Stimulated activated CD4-positive, alpha-beta T cell treated with anti-CD3 and anti-CD28 coated beads, Interleukin-4, amount 100 ng/mL, for 48 hours (primary cell): Measurements from ENCODE around the gene PORCN.

ENCODE experiments used
- DNase-seq, 2 donors: peaks; one replicate each; pipeline ENCODE4 v3.0.0-alpha.2; 2020; ENCODE audit warnings: low read depth in 2 of 2

PORCN gene

DNA sequence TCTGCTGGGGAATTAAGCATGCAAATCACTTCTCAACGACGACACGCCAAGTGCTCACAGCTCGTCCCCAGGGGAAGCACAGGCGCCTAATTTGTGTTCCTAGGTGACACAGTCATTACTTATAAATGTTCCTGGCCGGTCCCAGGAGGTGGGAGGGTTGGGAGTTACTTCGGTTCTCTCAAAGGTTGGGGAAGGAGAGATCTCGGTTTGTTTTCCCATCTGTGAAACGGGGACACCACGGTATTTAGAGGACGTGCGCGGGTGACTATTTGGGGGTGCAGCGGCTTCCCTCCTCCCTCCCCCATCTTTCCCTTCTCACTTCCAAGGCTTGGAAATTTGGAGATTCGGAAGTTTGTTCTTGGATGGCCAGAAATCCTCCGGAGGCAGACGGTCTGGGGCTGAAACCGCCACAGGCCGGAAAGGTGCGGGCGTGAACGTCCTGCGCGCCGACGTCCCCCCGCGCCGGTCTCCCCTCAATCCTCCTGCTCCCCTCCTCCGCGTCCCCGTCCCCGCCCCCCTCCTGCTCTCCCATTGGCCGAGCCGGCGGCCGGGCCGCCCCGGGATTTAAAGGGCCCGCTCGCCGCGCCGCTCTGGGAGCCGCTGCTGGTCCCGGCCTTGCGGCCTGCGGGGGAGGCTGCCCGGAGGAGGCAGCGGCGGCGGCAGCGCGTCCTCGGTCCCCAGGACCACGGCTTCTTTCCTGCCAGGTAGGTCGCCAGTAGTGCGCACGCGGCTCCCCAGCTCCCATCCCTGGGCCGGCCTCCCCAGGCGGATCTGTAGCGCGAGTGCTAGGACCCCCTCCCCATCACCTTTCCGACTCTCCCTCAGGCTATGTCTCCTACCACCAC lies at the start of gene PORCN:
PORCN (plus strand) TSS at position 593 of the 845 bp plus-strand sequence. CDS start 829 bp downstream, outside the sequence.
- peak; percentile 68 to 76 for DNase-seq

DNA sequence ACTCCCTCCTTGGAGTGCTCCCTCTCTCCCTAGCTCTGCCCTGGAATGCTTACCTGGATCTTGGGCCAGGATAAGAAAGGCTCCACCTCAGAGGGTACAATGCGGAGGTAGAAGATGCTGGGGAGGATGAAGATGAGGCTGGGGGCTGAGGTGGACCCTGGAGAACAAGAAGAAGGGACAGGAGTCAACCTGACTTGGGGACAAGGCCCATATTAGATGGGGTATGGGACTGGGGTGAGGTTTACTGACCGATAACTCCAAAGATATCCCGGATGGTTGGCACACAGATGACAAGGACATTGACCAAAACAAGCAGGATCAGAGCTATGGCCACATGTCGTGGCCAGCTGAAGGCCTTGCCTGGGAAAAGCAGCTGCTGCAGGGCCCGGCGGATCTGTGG lies 49.3 kb upstream of the PORCN start:
- DNase-seq, result no peak

DNA sequence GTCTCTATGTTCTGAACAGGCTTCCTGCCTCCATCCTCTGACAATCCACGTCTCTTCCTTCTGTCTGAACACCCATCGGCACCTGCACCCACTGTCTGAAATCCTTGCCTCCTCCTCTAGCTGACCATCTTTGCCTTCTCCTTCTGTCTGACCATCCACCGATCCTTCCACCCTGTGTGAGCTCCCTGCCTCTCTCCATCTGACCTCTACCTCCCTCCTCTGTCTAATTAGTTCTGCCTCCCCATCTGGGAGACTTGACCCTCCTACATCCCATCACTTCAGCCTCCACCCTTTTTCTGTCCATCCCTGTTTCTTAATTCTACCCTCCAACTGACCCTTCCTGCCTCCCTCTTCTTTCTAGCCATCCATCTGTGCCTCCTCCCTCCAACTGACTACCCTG lies 48.8 kb upstream of the PORCN start:
- no peak for DNase-seq

DNA sequence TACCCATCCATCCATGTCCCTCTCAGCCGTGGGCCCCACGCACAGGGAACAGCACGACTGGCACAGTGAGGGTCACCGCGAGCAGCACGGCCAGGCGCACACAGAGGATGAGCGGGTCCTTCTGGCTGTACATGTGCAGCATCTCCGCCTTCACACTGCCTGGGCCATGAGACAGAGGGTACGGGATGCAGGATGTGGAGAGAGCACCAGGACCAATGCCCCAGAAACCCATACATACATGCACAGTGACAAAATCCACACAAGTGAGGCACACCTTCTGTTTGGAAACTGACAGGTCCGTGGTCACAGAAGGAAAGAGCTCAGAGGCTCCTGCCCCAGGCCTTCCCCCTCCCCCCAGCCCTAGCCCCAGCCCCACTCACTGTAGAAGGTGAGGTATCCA lies 48.2 kb upstream of the PORCN start:
- no peak for DNase-seq

DNA sequence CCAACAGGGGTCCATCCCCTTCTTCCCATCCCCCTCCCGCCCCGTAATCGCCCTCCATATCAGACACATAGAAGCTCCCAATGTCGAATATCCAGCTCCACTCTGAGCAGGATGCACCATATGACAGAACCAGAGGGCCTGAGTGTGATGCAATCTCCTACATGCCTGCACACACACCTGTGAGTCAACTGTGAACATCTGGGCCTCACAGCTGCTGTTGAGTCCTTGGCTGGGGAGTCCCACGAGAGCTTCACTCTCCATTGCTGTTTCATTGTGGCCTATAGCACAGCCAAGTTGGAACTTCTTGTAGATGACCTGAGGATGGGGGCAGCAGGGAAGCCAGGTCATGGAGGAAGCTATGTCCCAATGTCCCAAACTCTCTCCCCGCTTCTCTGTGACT lies 47.0 kb upstream of the PORCN start:
- no peak for DNase-seq

DNA sequence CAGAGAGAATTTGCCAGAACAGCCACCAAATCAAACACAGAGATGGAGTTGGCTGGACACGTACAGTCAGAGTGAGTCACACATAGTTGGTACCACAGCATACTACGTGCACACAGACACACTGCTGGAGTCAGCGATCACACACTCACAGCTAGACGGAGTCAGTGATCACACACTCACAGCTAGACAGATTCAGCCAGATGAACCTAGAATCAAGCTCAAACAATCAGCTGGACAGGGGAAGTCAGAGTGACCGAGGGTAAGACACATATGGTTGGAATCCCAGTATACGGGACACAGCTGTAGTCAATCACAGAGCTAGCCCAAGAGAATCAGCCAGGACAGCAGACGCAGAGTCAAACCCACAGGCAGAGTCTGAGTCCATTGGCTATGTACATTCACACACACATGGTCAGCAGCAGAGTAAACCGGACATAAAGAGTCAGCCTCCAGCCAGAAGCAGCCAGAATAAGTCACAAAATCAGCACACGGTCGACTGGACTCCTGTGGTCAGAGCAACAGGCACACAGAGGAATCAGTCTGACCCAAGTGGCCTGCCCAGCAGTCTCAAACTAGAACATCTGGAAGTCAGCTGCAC lies 43.4 kb upstream of the PORCN start:
- no peak for DNase-seq

DNA sequence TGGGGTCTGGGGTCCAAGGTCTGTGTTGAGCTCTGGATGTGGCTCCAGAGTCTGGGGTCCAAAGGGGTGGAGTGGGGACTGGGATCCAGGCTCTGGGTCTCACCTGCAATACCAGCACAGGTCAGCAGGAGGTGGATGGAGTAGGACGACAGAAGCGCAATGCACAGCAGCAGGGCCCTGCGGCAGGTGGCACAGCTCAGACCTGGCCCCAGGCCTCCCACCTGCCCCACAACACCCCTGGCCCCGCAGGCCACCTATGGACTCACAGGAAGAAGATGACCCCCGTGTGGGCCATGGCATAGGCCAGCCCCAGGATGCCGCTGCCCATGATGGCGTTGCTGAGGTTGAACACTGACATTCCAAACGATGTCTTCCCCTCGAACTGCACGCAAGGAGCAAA lies 42.1 kb upstream of the PORCN start:
- DNase-seq, result peak in 1 of 2 donors; percentile 41

DNA sequence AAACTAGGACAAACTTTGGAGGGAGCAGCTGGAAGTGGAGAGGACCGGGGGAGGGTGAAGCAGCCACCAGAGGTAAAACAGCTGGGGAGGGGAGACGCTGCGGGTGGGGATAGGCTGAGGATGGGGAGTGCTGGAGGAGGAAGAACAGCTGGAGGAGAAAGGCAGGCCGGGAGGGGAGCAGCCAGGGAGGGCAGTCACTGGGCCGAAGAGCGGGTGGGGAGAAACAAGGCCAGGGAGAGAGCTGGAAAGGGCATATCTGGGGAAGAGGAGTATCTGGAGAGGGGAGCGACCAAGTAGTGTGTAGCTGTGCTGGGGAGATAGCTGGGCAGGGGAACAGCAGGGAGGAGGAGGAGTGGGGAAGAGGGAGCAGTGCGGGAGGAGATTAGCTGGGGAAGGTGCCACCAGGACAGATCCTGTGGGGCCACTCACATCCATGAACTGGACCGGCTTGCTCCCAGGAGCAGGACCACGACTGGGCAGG lies 41.5 kb upstream of the PORCN start:
- no peak for DNase-seq

DNA sequence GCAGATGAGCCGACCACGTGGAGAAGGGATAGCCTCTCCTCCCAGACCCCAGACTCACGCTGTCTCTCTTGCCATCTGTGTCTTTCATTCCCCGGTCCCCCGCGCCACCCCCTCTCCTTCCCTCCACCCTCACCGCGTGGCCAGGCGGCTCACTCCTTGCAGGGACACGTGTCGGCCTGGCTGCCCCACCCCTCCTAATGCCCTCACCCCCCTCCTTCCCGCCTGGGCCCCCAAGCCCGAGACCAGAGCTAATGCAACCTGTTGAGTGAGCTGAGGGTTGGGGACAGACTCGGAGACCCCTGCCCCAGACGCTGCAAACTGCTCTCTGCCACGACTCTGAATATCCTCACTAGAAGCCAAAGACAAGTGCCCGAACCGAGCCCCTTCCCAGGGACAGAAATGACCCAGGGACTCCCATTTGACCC lies 40.5 kb upstream of the PORCN start:
- peak; percentile 37 to 47 for DNase-seq

DNA sequence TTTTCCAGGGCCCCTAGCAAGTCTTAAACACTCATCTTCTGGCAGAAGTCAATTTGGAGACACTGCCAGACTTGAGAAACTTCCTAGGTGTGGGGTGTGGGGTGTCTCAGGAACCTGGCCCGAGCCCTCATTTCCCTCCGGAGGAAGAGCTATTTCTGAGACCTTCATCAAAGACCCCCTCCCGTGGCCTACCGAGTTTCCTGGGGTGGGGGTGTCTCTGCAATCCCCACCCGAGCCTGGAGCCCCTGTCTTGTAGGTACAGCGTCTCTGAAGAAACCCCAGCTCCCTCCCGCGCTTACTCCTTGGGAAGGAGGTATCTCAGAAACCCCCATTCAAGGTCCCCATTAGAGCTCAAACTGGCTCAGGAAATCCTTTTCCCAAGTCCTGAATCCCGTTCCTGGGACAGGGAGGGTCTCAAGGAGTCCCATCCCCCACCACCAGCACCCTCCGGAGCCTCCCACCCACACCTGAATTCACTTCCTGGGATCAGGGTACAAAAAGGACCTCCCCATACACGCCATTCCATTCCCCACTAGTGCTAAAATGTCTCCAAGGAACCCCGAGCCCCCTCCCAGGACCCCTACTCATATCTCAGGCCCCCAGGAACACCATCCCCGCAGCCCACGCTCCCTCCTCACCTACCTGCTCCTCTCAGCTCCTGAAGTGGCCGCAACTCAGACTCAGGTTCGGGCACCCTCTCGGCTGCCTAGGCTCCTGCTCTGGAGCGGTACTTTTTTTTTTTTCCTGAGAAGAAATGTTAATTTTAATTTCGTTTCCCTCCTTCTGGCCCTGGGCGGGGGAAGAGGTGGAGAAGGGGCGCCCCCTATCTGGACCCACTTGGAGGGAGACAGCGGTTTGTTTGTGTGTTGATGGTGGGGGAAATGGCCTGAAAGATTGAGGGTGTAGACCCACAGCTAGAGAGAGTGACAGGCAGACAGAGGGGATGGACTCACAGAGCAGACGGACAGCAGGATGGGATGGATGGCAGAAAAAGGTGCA lies 39.8 kb upstream of the PORCN start:
- no peak for DNase-seq

DNA sequence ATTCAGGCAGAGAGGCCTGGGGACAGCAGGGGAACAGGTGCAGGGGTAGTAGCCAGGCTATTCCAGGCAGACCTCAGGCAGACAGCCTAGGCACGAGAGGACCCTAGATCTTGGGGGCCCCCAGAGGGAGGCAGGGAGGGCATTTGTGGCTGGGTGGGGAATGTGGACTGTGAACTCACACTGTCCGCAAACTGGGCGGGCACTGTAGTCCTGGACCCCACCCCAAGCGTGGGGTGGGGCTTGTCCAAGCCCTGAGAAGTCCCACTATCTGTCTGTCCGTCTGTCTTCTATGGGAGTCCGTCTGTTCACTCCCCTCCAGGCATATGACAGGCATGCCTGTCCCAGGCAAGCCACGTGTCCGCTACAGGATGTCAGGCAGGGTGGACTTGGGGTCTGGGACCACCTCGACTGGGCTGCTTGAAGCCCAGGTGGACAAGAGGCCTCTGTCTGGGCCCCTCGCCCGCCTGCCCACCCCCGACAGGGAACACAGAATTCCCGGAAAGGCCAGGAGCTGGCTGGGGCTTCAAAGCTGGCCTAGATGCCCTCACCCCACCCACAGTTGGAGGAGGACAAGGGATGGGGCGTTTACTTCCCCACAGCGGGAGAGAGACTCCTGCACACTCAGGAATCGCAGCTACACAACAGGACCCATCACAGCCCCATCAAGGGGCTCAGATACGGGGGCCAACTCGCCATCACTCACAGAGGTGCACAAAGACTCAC lies 38.5 kb upstream of the PORCN start, which contains the start of gene SLC38A5:
SLC38A5 (minus strand) TSS at position 151 of the 723 bp plus-strand sequence. CDS start 2,336 bp downstream, outside the sequence.
- no peak for DNase-seq

DNA sequence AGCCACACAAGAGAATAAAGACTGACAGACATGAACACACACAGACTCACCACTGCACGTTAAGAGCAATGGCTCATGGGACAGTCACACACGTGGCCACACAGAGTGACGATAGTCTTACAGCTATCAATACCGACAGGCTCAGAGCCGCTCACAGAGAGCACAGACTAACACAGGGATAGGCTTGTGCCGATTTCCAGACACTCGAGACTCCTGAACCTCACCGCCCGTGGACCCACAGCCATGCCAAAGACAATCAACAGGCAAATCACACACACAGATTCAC lies 38.0 kb upstream of the PORCN start:
- no peak for DNase-seq

DNA sequence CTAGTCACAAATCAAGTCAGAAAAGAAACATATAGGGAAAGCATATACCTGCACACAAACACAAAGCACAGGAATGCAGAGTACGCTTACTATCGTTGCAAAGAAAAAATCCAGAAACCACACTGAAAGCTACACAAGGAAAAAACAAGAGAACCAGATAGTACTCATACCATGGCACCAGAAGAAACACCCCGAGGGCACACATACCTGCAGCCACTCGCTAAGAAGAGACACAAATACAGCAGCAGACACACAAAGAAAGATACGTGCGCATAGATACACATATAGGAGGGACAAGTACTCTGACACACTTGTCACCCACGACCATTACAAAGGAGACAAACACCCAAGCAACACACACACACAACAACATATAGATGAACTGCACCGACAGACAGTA lies 37.3 kb upstream of the PORCN start:
- DNase-seq, result no peak

DNA sequence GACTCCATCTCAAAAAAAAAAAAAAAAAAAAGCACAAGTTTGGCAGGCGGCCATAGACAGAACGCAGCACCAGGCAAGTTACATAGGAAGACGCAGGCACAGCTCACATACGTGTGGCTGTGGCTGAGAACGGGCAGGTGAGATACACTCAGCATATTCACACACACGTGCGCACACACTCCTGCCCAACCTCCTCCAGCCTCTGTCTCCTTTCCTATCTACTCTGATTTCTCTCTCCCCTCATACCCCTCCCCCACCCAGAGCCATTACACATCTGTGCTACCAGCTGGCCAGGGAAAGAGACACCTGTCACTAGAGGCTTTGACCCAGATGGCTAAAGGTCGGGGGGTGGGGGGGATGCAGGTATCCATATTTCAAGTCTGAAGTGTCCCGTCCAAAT lies 36.6 kb upstream of the PORCN start:
- no peak for DNase-seq

DNA sequence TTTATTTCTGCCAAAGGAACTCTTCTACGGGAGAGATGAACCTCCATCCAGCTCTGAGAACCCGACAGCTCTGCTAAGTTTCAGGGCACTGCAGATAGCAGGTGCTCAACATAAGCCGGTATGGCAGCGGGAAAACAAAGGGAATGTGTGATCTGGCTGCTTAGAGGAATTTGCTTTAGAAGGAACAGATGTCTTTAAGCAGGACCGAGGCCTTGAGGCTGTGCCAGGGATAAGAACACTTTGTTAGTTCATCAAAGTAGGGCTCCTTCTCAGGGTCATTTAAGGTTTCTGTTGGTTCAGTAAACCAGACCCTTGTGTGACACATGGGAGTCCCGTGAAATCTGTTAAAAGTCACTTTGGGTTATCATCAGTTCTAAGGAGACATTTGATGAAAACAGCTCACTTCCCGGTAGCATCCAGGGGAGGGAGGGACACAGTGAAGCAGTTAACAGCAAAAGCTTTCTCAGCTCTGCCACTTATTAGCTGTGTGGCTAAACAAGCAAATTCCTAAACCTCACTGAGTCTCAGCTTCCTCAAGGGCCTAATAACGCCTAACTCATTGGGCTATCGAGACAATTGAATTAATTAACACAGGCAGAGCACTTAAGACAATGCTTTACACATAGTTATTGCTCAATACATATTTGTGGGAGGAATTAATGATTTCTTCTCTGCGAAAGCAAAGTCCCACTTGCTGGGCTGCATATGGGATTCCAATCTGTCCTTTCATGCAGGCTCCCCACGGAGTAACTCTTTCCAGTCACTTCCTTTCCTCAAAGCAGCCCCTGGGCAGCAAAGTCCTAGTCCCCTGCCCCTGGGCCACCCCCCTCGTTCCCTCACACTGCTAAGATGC lies 35.7 kb upstream of the PORCN start:
- DNase-seq, result no peak

DNA sequence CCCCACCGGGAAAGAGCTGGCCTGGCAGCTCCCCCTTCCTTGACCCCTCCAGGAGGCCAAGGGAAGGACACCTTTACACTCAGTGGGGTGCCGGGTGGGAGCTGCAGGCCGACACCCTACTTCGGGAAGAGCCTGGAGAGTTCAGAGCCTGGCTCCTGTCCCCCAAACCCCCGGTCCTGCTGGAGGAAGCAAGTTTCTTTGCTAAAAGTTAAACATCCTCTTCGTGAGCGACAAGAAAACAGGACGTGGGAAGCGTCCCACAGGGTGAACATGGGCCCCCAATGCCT lies 35.1 kb upstream of the PORCN start:
- no peak for DNase-seq

DNA sequence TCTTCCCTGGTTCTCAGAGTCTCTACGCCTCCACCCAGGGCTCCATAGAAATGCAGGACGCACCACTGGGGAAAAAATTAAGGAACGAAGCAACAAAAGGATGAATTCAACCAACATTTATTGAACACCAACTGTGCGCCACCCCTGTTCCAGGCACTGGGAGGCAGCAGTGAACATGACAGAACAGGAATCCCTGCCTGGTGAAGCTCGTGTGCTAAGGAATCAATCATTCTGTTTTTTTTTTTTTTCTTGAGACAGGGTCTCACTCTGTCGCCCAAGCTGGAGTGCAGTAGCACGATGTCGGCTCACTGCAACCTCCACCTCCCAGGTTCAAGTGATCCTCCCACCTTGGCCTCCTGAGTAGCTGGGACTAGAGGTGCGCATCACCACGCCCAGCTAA lies 34.7 kb upstream of the PORCN start:
- DNase-seq, result no peak

DNA sequence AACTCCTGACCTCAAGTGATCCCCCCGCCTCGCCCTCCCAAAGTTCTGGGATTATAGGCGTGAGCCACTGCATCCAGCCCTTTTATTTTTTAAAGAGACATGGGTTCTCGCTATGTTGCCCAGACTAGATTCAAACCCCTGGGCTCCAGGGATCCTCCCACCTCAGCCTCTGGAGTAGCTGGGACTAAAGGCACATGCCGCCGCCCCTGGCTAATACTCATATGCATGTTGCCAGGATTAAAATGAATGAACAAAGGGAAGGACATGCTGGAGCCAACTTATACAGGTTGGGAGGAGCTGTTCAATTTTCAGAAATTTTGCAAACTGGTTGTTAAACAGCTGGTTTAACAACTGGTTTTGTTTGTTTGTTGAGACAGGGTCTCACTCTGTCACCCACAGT lies 34.2 kb upstream of the PORCN start:
- DNase-seq, result no peak

DNA sequence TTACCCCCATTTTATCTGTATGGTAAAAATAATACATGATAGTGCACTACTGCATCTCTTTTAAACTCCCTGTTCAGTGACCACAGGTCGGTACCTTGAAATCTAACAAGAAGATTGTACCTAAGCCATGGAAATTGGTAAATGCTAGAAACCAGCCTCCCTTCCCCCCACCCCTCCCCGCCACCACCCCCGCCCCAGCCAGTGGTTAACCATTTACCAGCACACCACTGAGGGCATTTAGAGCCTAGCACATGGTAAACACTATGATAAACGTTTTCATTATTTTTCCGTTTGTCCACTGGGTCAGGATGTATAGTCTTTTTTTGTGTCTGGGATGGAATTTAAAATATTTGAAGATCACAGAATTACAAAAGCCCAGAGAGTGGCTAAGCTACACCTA lies 33.5 kb upstream of the PORCN start:
- no peak for DNase-seq

DNA sequence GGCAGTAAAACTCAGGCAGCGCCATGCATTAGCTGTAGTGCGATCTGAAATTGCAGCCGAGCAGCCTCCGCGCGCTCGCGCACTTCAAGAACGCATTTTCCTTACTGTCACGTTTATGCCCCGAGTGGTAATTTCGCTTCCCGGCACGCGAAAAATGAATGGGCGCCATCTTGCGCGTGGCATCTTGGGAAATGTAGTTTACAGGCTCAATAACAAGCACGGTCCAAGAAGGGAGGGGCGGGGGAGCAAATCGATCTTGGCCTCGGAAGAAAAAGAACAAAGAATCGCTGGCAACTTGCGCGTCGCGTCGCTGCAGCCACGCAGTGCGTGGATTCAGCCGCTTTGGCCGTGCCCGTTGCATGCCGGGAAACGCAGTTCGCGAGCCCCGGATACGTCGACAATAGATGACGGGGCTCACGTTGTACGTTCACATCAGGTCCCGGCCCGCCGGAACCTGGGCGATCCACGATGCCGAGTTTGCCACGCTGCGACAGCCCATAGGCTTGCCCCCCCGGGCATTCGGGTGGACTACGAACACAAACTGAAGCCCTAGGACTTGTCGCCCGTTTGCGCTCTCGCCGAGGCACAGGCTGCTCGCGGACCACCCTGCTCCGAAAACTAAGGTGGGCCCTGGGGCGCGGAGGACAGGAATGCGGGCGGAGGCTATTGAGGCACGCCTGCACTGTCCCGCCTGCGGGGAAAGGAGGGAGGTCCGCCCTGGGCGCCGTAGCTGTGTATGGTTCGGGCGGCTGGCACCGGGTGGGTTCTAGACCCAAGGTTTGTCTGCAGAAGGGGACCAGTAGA lies 32.8 kb upstream of the PORCN start, which contains the start of gene FTSJ1:
FTSJ1 (plus strand) TSS at position 426 of the 804 bp plus-strand sequence. CDS start 1,849 bp downstream, outside the sequence.
- DNase-seq, result peak; percentile 64 to 83
